Stimulated activated CD4-positive, alpha-beta T cell treated with anti-CD3 and anti-CD28 coated beads, TNF-alpha, amount 100 ng/mL, for 48 hours (primary cell): Measurements from ENCODE around the gene GDI2.
A peak's percentile ranks its signal among the peaks of the same experiment; 100 is the strongest.
"Not testable (repeated sequence)": the region's sequence is repeated elsewhere in the genome, so short reads cannot be mapped to it uniquely, and the experiment has no call there.

ENCODE experiments used
- DNase-seq, 3 donors: peaks; one replicate each; pipeline ENCODE4 v3.0.0-alpha.2; 2020; ENCODE audit warnings: low read depth in 3 of 3

GDI2 gene

GRCh38 chr10:5813341-5814109, at the start of gene GDI2:
GDI2 (minus strand) TSS chr10:5813434; CDS start chr10:5813258, 176 bp downstream.
- peak; percentile 93 to 96 (median 95) for DNase-seq

GRCh38 chr10:5862360-5862961, 49.2 kb upstream of the GDI2 start:
- DNase-seq = no peak

GRCh38 chr10:5860066-5860465, 46.8 kb upstream of the GDI2 start:
- DNase-seq = no peak

- no peak for DNase-seq
These were observed 45.6 kb upstream of the GDI2 start for GRCh38 chr10:5858811-5859210.

GRCh38 chr10:5856701-5857004, 43.4 kb upstream of the GDI2 start:
- no peak for DNase-seq

GRCh38 chr10:5855979-5856700, 42.9 kb upstream of the GDI2 start:
- no peak for DNase-seq

GRCh38 chr10:5854131-5854475, 40.9 kb upstream of the GDI2 start:
- DNase-seq = no peak

GRCh38 chr10:5846667-5847066, 33.4 kb upstream of the GDI2 start:
- DNase-seq = not testable (repeated sequence)

GRCh38 chr10:5844345-5845055, 31.3 kb upstream of the GDI2 start:
- no peak for DNase-seq

GRCh38 chr10:5843686-5844344, 30.6 kb upstream of the GDI2 start:
- no peak for DNase-seq

GRCh38 chr10:5841965-5842364, 28.7 kb upstream of the GDI2 start:
- DNase-seq = no peak

- DNase-seq = no peak
These were observed 27.4 kb upstream of the GDI2 start for GRCh38 chr10:5840314-5841307.

- DNase-seq = not testable (repeated sequence)
These were observed 22.9 kb upstream of the GDI2 start for GRCh38 chr10:5836181-5836580.

GRCh38 chr10:5835446-5836095, 22.3 kb upstream of the GDI2 start:
- no peak for DNase-seq

GRCh38 chr10:5833814-5834213, 20.6 kb upstream of the GDI2 start:
- DNase-seq = no peak

GRCh38 chr10:5832946-5833345, 19.7 kb upstream of the GDI2 start:
- DNase-seq = no peak

GRCh38 chr10:5831446-5831782, 18.2 kb upstream of the GDI2 start:
- no peak for DNase-seq

GRCh38 chr10:5830629-5831445, 17.6 kb upstream of the GDI2 start:
- no peak for DNase-seq

GRCh38 chr10:5829267-5829666, 16.0 kb upstream of the GDI2 start:
- no peak for DNase-seq
